HEK293 (cell line): Measurements from ENCODE around the gene SNCG.

Experiments used
- CTCF ChIA-PET: fragments of 350-600 bp; formaldehyde crosslinking; extraction: SDS; loops from one replicate; lab custom pipeline; 2021; ENCODE audit warnings: antibody characterized with exemption; lab: Yijun Ruan, JAX
- POLR2A ChIA-PET: fragments of 300-600 bp; formaldehyde crosslinking; extraction: SDS; loops from one replicate; lab custom pipeline; 2020; ENCODE audit warnings: antibody characterized with exemption, inconsistent platforms; lab: Yijun Ruan, JAX
- H3K27ac ChIP-seq: fragments of 200-500 bp; sonication (Bioruptor generic); 2 replicates; pipeline ENCODE4 v1.5.1; 2014; ENCODE audit warnings: low read depth, low read length, control low read depth, inconsistent platforms; ENCODE audit errors: extremely low read depth
- H3K36me3 ChIP-seq, 2 experiments: fragments of 200-500 bp in 1 of 2; sonication (Bioruptor generic) in 1 of 2; 1 replicate in 1 of 2; 2 replicates in 1 of 2; pipeline ENCODE4 v1.5.1; 2014 to 2017; ENCODE audit warnings: inconsistent platforms in 2 of 2, low read length in 2 of 2; ENCODE audit not compliant: control insufficient read depth in 2 of 2, insufficient read depth in 1 of 2
- H3K4me1 ChIP-seq: fragments of 200-500 bp; sonication (Bioruptor generic); 2 replicates; pipeline ENCODE4 v1.5.1; 2014; ENCODE audit warnings: mild to moderate bottlenecking, low read length, inconsistent platforms; ENCODE audit not compliant: control insufficient read depth, insufficient read depth
- H3K4me3 ChIP-seq: 2 replicates; pipeline ENCODE4 v1.5.1; 2011; ENCODE audit warnings: low read depth, mild to moderate bottlenecking, control low read depth, low read length, moderate library complexity
- H3K9me3 ChIP-seq: fragments of 200-500 bp; sonication (Bioruptor generic); 2 replicates; pipeline ENCODE4 v1.5.1; 2014; ENCODE audit warnings: low read depth, low read length, inconsistent platforms; ENCODE audit not compliant: control insufficient read depth, insufficient read depth
- BCL11B ChIP-seq: fragments of 450-650 bp; formaldehyde crosslinking; IDR thresholded peaks from 2 replicates; pipeline ENCODE4 v1.5.1; 2016; ENCODE audit warnings: low read depth, missing biosample characterization, missing genetic modification characterization
- EGR2 ChIP-seq: fragments of 450-650 bp; formaldehyde crosslinking; IDR thresholded peaks from 2 replicates; pipeline ENCODE4 v1.5.1; 2016; ENCODE audit warnings: low read depth, missing biosample characterization, missing genetic modification characterization
- RBAK ChIP-seq: fragments of 450-650 bp; formaldehyde crosslinking; IDR thresholded peaks from 2 replicates; pipeline ENCODE4 v1.5.1; 2016; ENCODE audit warnings: missing biosample characterization, missing genetic modification characterization
- SCRT1 ChIP-seq: fragments of 450-650 bp; formaldehyde crosslinking; IDR thresholded peaks from 2 replicates; pipeline ENCODE4 v1.5.1; 2016; ENCODE audit warnings: missing biosample characterization, missing genetic modification characterization, borderline replicate concordance
- SCRT2 ChIP-seq: fragments of 450-650 bp; formaldehyde crosslinking; IDR thresholded peaks from 2 replicates; pipeline ENCODE4 v1.5.1; 2016; ENCODE audit warnings: missing biosample characterization, missing genetic modification characterization
- SP3 ChIP-seq: fragments of 450-650 bp; formaldehyde crosslinking; IDR thresholded peaks from 2 replicates; pipeline ENCODE4 v1.5.1; 2016; ENCODE audit warnings: missing biosample characterization, missing genetic modification characterization
- YY2 ChIP-seq: fragments of 450-650 bp; formaldehyde crosslinking; IDR thresholded peaks from 2 replicates; pipeline ENCODE4 v1.5.1; 2016; ENCODE audit warnings: missing biosample characterization, missing genetic modification characterization
- ZBTB20 ChIP-seq: fragments of 450-650 bp; formaldehyde crosslinking; IDR thresholded peaks from 2 replicates; pipeline ENCODE4 v1.5.1; 2016; ENCODE audit warnings: missing biosample characterization, missing genetic modification characterization
- ZFHX2 ChIP-seq: fragments of 450-650 bp; formaldehyde crosslinking; conservative IDR thresholded peaks from 2 replicates; pipeline ENCODE4 v1.5.1; 2016; ENCODE audit warnings: missing biosample characterization, missing genetic modification characterization
- ZNF223 ChIP-seq: fragments of 450-650 bp; formaldehyde crosslinking; IDR thresholded peaks from 2 replicates; pipeline ENCODE4 v1.5.1; 2016; ENCODE audit warnings: missing biosample characterization, missing genetic modification characterization
- ZNF26 ChIP-seq: fragments of 450-650 bp; formaldehyde crosslinking; IDR thresholded peaks from 2 replicates; pipeline ENCODE4 v1.5.1; 2016; ENCODE audit warnings: missing biosample characterization, missing genetic modification characterization
- ZNF292 ChIP-seq: fragments of 450-650 bp; formaldehyde crosslinking; IDR thresholded peaks from 2 replicates; pipeline ENCODE4 v1.5.1; 2016; ENCODE audit warnings: low read depth, missing biosample characterization, missing genetic modification characterization, borderline replicate concordance
- ZNF560 ChIP-seq: fragments of 450-650 bp; formaldehyde crosslinking; IDR thresholded peaks from 2 replicates; pipeline ENCODE4 v1.5.1; 2017; ENCODE audit warnings: missing biosample characterization, missing genetic modification characterization, borderline replicate concordance
- ZNF645 ChIP-seq: fragments of 450-650 bp; formaldehyde crosslinking; IDR thresholded peaks from 2 replicates; pipeline ENCODE4; 2016; ENCODE audit warnings: missing biosample characterization, missing genetic modification characterization
- ZNF670 ChIP-seq: fragments of 450-650 bp; formaldehyde crosslinking; IDR thresholded peaks from 2 replicates; pipeline ENCODE4 v1.5.1; 2016; ENCODE audit warnings: missing biosample characterization, missing genetic modification characterization, low read depth
- ZSCAN30 ChIP-seq: fragments of 450-650 bp; IDR thresholded peaks from 2 replicates; pipeline ENCODE4 v1.5.1; 2018; ENCODE audit warnings: missing biosample characterization, mild to moderate bottlenecking, missing genetic modification characterization, moderate library complexity
- ZSCAN5A ChIP-seq: fragments of 450-650 bp; formaldehyde crosslinking; IDR thresholded peaks from 2 replicates; pipeline ENCODE4 v1.5.1; 2016; ENCODE audit warnings: missing biosample characterization, missing genetic modification characterization

SNCG gene

GRCh38 chr10:86968271-86968993 lies 10.0 kb downstream of the SNCG start, which contains the start of gene ADIRF:
Gene ADIRF, plus strand, starts transcription at chr10:86968482. Its CDS starts 63 bp downstream, at chr10:86968545.
- Histone ChIP-seq H3K4me1 (peaks cover 2% of the 10 kb centered on the region; the same call in 1 of the 2 replicates), H3K9me3 (no peaks in the 10 kb centered on the region), H3K36me3 (no peaks in the 10 kb centered on the region), H3K4me3 (no peak within 1 kb of the TSS), H3K27ac (no peak within 1 kb of the TSS)
- no peak for TF ChIP-seq ZSCAN5A (tag by site-specific recombination)
- TF ChIP-seq SCRT1 (tag by site-specific recombination), result 0 out of 2 replicates have a peak, but pooled peaks have one; percentile 32
- peak; percentile 89 for TF ChIP-seq SCRT2
- POLR2A ChIA-PET, result no interaction called here
- CTCF ChIA-PET, result interaction anchor here (0.9 to 2.2 kb wide), 2 partner anchors 9 to 127 kb away, joined by 4 to 14 read pairs; no protein-coding TSS in a partner anchor

- Histone ChIP-seq H3K27ac (no peak overlapping the region), H3K36me3 (no peaks in the 10 kb centered on the region), H3K4me3 (no peak overlapping the region), H3K9me3 (no peaks in the 10 kb centered on the region), H3K4me1 (peaks cover 2% of the 10 kb centered on the region; the same call in 1 of the 2 replicates)
- CTCF ChIA-PET, result interaction anchor here (0.9 to 2.2 kb wide), 3 partner anchors 9 to 282 kb away, joined by 3 to 14 read pairs (median 4); no protein-coding TSS in a partner anchor
- POLR2A ChIA-PET, result no interaction called here
- TF ChIP-seq ZNF645 (no peak), ZNF670 (tag by site-specific recombination) (no peak), ZBTB20 (no peak), RBAK (tag by site-specific recombination) (no peak), ZNF26 (tag by site-specific recombination) (no peak)
Observed at GRCh38 chr10:86968994-86969355, 10.6 kb downstream of the SNCG start.

- H3K27ac ChIP-seq, result no peak overlapping the region
- H3K4me1 ChIP-seq, result peaks cover 2% of the 10 kb centered on the region; the same call in 1 of the 2 replicates
- POLR2A ChIA-PET, result interaction anchor here (1.4 kb wide), 1 partner anchor 9 kb away, joined by 4 read pairs; no protein-coding TSS in a partner anchor
- H3K9me3 ChIP-seq, result no peaks in the 10 kb centered on the region
- H3K36me3 ChIP-seq, result no peaks in the 10 kb centered on the region
- H3K4me3 ChIP-seq, result no peak overlapping the region
- CTCF ChIA-PET, result interaction anchor here (0.6 to 2.2 kb wide), 5 partner anchors 10 to 283 kb away, joined by 3 to 14 read pairs (median 3); no protein-coding TSS in a partner anchor
- TF ChIP-seq ZNF223 (tag by site-specific recombination) (no peak), ZNF560 (tag by site-specific recombination) (no peak), ZNF292 (tag by site-specific recombination) (no peak), ZSCAN30 (tag by site-specific recombination) (no peak), YY2 (tag by site-specific recombination) (no peak), ZFHX2 (peak; percentile 49), ZNF645 (no peak), ZBTB20 (no peak), EGR2 (peak; percentile 36), SP3 (tag by site-specific recombination) (no peak), BCL11B (tag by site-specific recombination) (no peak), SCRT2 (0 out of 2 replicates have a peak, but pooled peaks have one; percentile 12)
Observed at GRCh38 chr10:86969421-86970041, 11.1 kb downstream of the SNCG start.
